NB4 (cell line): ENCODE results near the gene STX18.

Source experiments
- POLR2A ChIP-seq: IDR thresholded peaks from 2 replicates; pipeline ENCODE4 v1.6.1; 2011; ENCODE audit warnings: mild to moderate bottlenecking; ENCODE audit not compliant: insufficient read length; ENCODE audit errors: extremely low read depth
- TF ChIP-seq, protein P1 (sequence below): IDR thresholded peaks from one replicate; pipeline ENCODE4 v1.5.1; 2012; ENCODE audit warnings: low read depth, low read length
- TF ChIP-seq, protein P2 (sequence below): IDR thresholded peaks from 2 replicates; pipeline ENCODE4 v1.6.1; 2011; ENCODE audit warnings: low read depth, low read length

DNA sequence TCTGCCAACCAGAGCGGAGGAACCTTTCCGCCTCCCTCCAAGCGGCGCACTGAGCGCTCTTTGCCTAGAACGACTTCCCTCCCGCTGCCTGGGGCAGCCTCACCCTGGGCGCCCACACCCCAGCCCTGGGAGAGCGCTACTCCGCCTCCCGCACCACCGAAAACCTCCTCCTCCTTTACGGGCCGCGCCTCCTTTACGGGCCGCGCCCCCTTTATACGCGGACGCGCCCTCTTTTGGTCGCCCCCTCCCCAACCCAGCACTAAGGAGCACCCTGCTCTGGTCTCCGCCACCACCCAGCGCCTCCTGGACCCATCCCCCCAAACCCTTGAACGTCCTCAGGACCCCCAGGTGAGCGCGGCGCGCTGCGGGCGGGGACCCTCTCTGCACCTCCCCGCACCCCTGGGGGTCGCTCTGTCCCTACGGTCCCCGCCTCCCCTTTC, 155.5 kb downstream of the STX18 start:
- TF ChIP-seq, protein P1, sequence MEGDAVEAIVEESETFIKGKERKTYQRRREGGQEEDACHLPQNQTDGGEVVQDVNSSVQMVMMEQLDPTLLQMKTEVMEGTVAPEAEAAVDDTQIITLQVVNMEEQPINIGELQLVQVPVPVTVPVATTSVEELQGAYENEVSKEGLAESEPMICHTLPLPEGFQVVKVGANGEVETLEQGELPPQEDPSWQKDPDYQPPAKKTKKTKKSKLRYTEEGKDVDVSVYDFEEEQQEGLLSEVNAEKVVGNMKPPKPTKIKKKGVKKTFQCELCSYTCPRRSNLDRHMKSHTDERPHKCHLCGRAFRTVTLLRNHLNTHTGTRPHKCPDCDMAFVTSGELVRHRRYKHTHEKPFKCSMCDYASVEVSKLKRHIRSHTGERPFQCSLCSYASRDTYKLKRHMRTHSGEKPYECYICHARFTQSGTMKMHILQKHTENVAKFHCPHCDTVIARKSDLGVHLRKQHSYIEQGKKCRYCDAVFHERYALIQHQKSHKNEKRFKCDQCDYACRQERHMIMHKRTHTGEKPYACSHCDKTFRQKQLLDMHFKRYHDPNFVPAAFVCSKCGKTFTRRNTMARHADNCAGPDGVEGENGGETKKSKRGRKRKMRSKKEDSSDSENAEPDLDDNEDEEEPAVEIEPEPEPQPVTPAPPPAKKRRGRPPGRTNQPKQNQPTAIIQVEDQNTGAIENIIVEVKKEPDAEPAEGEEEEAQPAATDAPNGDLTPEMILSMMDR, result no peak
- TF ChIP-seq POLR2A, result no peak
- TF ChIP-seq, protein P2, sequence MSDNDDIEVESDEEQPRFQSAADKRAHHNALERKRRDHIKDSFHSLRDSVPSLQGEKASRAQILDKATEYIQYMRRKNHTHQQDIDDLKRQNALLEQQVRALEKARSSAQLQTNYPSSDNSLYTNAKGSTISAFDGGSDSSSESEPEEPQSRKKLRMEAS, result no peak
